HCT116 (cell line): ENCODE data around the gene NASP. TPM values are rescaled to one million over a fixed set of nuclear protein-coding genes. Genes with fewer than 3 reads are reported as not detected.
A peak's percentile ranks its signal among the peaks of the same experiment; 100 is the strongest.

Source experiments
- ATAC-seq: fragments of 200-7000 bp; cut with Tn5 transposase; 2 replicates; pipeline ENCODE4 v1.9.1; 2020; ENCODE audit warnings: mild to moderate bottlenecking, moderate library complexity
- BruUV-seq: library from RNA; stranded (reverse); fragments of 400-500 nt; replicated peaks from 2 replicates; lab custom pipeline; 2021; lab: Mats Ljungman, UMichigan
- CTCF ChIA-PET: fragments of 300-600 bp; sonication (Branson Sonifier 250); formaldehyde crosslinking; loops from one replicate; lab custom pipeline; 2021; ENCODE audit warnings: antibody characterized with exemption; lab: Charles Lee
- POLR2A ChIA-PET: fragments of 300-600, 350-600 bp; sonication (Branson Sonifier 250); formaldehyde crosslinking; loops from one replicate; lab custom pipeline; 2021; ENCODE audit warnings: antibody characterized with exemption; lab: Charles Lee
- RAD21 ChIA-PET, 2 experiments: fragments of 300-600 bp; sonication (Branson Sonifier 250); formaldehyde crosslinking; loops; one replicate each; lab custom pipeline; 2023; ENCODE audit warnings: low total read pairs in 2 of 2; ENCODE audit not compliant: uncharacterized antibody in 2 of 2, unreplicated experiment in 2 of 2, low non-redundant PET in 1 of 2; lab: Charles Lee
- DNase-seq: peaks from one replicate; pipeline ENCODE4 v3.0.0-alpha.2; 2010; ENCODE audit warnings: low read depth, low spot score
- H2AFZ ChIP-seq: fragments of 200-600 bp; shearing (Covaris generic), sonication (generic); 2 replicates; pipeline ENCODE4 v1.6.1; 2017; ENCODE audit warnings: low read depth, mixed run types, mixed read lengths, antibody characterized with exemption, low read length; ENCODE audit not compliant: poor library complexity, severe bottlenecking
- H3K27ac ChIP-seq: 2 replicates; pipeline ENCODE4 v1.5.1; 2012; ENCODE audit warnings: low read depth, low read length
- H3K27me3 ChIP-seq: fragments of 200-600 bp; sonication (generic); 2 replicates; pipeline ENCODE4 v1.6.1; 2016; ENCODE audit warnings: mixed run types, low read length, mixed read lengths; ENCODE audit not compliant: insufficient read depth
- H3K36me3 ChIP-seq, 2 experiments: fragments of 200-500 bp in 1 of 2; fragments of 200-600 bp in 1 of 2; sonication (Bioruptor generic) in 1 of 2; sonication (generic) in 1 of 2; 2 replicates each; pipeline versions ENCODE4 v1.5.1 to v1.6.1; 2014 to 2016; ENCODE audit warnings: low read length in 2 of 2, inconsistent platforms in 1 of 2, mixed read lengths in 1 of 2, mixed run types in 1 of 2; ENCODE audit not compliant: insufficient read depth in 2 of 2, control insufficient read depth in 1 of 2
- H3K4me1 ChIP-seq, 2 experiments: fragments of 200-600 bp in 1 of 2; sonication (generic) in 1 of 2; 2 replicates each; pipeline versions ENCODE4 v1.5.1 to v1.6.1; 2012 to 2017; ENCODE audit warnings: low read length in 2 of 2, inconsistent platforms in 1 of 2, mild to moderate bottlenecking in 1 of 2, mixed read lengths in 1 of 2, mixed run types in 1 of 2, moderate library complexity in 1 of 2; ENCODE audit not compliant: insufficient read depth in 2 of 2, control insufficient read depth in 1 of 2
- H3K4me2 ChIP-seq: fragments of 200-600 bp; sonication (generic); 2 replicates; pipeline ENCODE4 v1.6.1; 2017; ENCODE audit warnings: mixed run types, low read length, mixed read lengths
- H3K4me3 ChIP-seq, 2 experiments: fragments of 200-600 bp in 1 of 2; sonication (generic) in 1 of 2; replicated peaks in 1 of 2; 2 replicates each; pipeline ENCODE4 v1.5.1; 2011 to 2016; ENCODE audit warnings: low read length in 2 of 2, control low read depth in 1 of 2, low read depth in 1 of 2, mild to moderate bottlenecking in 1 of 2, mixed read lengths in 1 of 2, mixed run types in 1 of 2
- H3K79me2 ChIP-seq: fragments of 200-600 bp; sonication (generic); 2 replicates; pipeline ENCODE4 v1.6.1; 2017; ENCODE audit warnings: mild to moderate bottlenecking, mixed run types, low read length, moderate library complexity, mixed read lengths; ENCODE audit not compliant: insufficient read depth
- H3K9ac ChIP-seq: fragments of 200-600 bp; sonication (generic); 2 replicates; pipeline ENCODE4 v1.6.1; 2016; ENCODE audit warnings: low read length, mixed read lengths
- H3K9me2 ChIP-seq: fragments of 200-600 bp; sonication (generic), shearing (Covaris generic); 2 replicates; pipeline ENCODE4 v1.6.1; 2017; ENCODE audit warnings: mixed run types, mild to moderate bottlenecking, moderate library complexity; ENCODE audit not compliant: insufficient read depth
- H3K9me3 ChIP-seq, 2 experiments: fragments of 200-500 bp in 1 of 2; fragments of 200-600 bp in 1 of 2; sonication (Bioruptor generic) in 1 of 2; sonication (generic) in 1 of 2; 2 replicates each; pipeline ENCODE4 v1.6.1; 2014 to 2017; ENCODE audit warnings: low read length in 2 of 2, mixed read lengths in 2 of 2, inconsistent platforms in 1 of 2, low read depth in 1 of 2, mild to moderate bottlenecking in 1 of 2, mixed run types in 1 of 2, moderate library complexity in 1 of 2; ENCODE audit not compliant: control insufficient read depth in 1 of 2, insufficient read depth in 1 of 2
- H4K20me1 ChIP-seq: fragments of 200-600 bp; sonication (generic), shearing (Covaris generic); 2 replicates; pipeline ENCODE4 v1.6.1; 2017; ENCODE audit warnings: mixed run types, mild to moderate bottlenecking, moderate library complexity; ENCODE audit not compliant: insufficient read depth
- CBX3 ChIP-seq: IDR thresholded peaks from 2 replicates; pipeline ENCODE4 v1.6.1; 2012; ENCODE audit warnings: low read depth
- CEBPB ChIP-seq: IDR thresholded peaks from 2 replicates; pipeline ENCODE4 v1.6.1; 2012; ENCODE audit warnings: low read depth
- ELF1 ChIP-seq: IDR thresholded peaks from 2 replicates; pipeline ENCODE4 v1.6.1; 2012; ENCODE audit warnings: low read depth, borderline replicate concordance
- JUND ChIP-seq: IDR thresholded peaks from 2 replicates; pipeline ENCODE4 v1.6.1; 2012
- POLR2A ChIP-seq: IDR thresholded peaks from 2 replicates; pipeline ENCODE4 v1.7.0; 2011; ENCODE audit warnings: borderline replicate concordance; ENCODE audit not compliant: insufficient read depth, insufficient read length; ENCODE audit errors: extremely low read depth
- POLR2AphosphoS5 ChIP-seq: IDR thresholded peaks from 2 replicates; pipeline ENCODE4 v1.6.1; 2011; ENCODE audit warnings: mild to moderate bottlenecking, low read depth, low read length, moderate library complexity
- RAD21 ChIP-seq: IDR thresholded peaks from 2 replicates; pipeline ENCODE4 v1.6.1; 2012; ENCODE audit warnings: low read depth, mild to moderate bottlenecking
- SIN3A ChIP-seq: IDR thresholded peaks from 2 replicates; pipeline ENCODE4 v1.6.1; 2012; ENCODE audit warnings: low read depth
- SP1 ChIP-seq: IDR thresholded peaks from 2 replicates; pipeline ENCODE4 v1.6.1; 2012; ENCODE audit warnings: low read depth
- SRF ChIP-seq: IDR thresholded peaks from 2 replicates; pipeline ENCODE4 v1.6.1; 2012; ENCODE audit warnings: low read depth
- TCF7L2 ChIP-seq: IDR thresholded peaks from 2 replicates; pipeline ENCODE4 v1.7.0; 2011; ENCODE audit warnings: borderline replicate concordance, inconsistent platforms; ENCODE audit not compliant: insufficient read depth, insufficient read length; ENCODE audit errors: extremely low read depth
- YY1 ChIP-seq: IDR thresholded peaks from 2 replicates; pipeline ENCODE4 v1.6.1; 2011; ENCODE audit warnings: low read length, low read depth, moderate library complexity, mild to moderate bottlenecking; ENCODE audit not compliant: insufficient replicate concordance; ENCODE audit errors: extremely low read depth
- ZFX ChIP-seq: fragments of 450-650 bp; IDR thresholded peaks from 2 replicates; pipeline ENCODE4 v1.6.1; 2017
- intact Hi-C: fragments of 100-400 bp; cut with micrococcal nuclease; formaldehyde crosslinking; loops from 2 replicates; pipeline ENCODE4 v1.10.0; 2022
- total RNA-seq: library from RNA; stranded (reverse); gene quantifications from one replicate; pipeline ENCODE4 v1.2.1, GENCODE V29; 2021; ENCODE audit not compliant: unreplicated experiment
- TF ChIP-seq, protein P1 (sequence below): IDR thresholded peaks from 2 replicates; pipeline ENCODE4 v1.6.1; 2012
- TF ChIP-seq, protein P2 (sequence below): IDR thresholded peaks from 2 replicates; pipeline ENCODE4 v1.6.1; 2012; ENCODE audit warnings: low read depth

Gene NASP
- total RNA-seq, 1 experiment from 2014 or later: 185 TPM

GRCh38 chr1:45583264-45583665 lies 576 bp upstream of the NASP start:
- Histone ChIP-seq H3K79me2 (peaks cover 43% of the 10 kb centered on the region), H3K27me3 (no peaks in the 10 kb centered on the region), H3K4me2 (peak overlapping the region; percentile 98), H3K36me3 (peaks cover 0 to 17% of the 10 kb centered on the region in 2 experiments; a peak in 1 of 4 replicates), H3K9ac (peak overlapping the region; percentile 99), H3K27ac (peak overlapping the region; percentile 87), H3K9me3 (no peaks in the 10 kb centered on the region), H3K4me3 (peak overlapping the region; percentile 98 to 99), H3K4me1 (peaks cover 10 to 19% of the 10 kb centered on the region in 2 experiments), H4K20me1 (peaks cover 25% of the 10 kb centered on the region; the same call in 1 of the 2 replicates), H3K9me2 (no peaks in the 10 kb centered on the region), H2AFZ (peak overlapping the region; percentile 97)
- ATAC-seq: peak; percentile 88
- DNase-seq: peak; percentile 95
- ChIA-PET RAD21 (no interaction called here), POLR2A (interaction anchor here (0.6 to 1.8 kb wide), 15 partner anchors 8 to 862 kb away, joined by 3 to 7 read pairs (median 4); partner anchors contain the start of genes CCDC163, HECTD3, MMACHC and PRDX1), CTCF (interaction anchor here (0.9 kb wide), 2 partner anchors 13 to 70 kb away, joined by 3 to 4 read pairs; no protein-coding TSS in a partner anchor)
- TSS peak; percentile 81 for BruUV-seq
- TF ChIP-seq TCF7L2: peak; percentile 6
- no peak for TF ChIP-seq CBX3
- intact Hi-C loops: loop anchor here (10.0 kb wide), 1 partner anchor 302 kb away; no protein-coding TSS in a partner anchor

DNA sequence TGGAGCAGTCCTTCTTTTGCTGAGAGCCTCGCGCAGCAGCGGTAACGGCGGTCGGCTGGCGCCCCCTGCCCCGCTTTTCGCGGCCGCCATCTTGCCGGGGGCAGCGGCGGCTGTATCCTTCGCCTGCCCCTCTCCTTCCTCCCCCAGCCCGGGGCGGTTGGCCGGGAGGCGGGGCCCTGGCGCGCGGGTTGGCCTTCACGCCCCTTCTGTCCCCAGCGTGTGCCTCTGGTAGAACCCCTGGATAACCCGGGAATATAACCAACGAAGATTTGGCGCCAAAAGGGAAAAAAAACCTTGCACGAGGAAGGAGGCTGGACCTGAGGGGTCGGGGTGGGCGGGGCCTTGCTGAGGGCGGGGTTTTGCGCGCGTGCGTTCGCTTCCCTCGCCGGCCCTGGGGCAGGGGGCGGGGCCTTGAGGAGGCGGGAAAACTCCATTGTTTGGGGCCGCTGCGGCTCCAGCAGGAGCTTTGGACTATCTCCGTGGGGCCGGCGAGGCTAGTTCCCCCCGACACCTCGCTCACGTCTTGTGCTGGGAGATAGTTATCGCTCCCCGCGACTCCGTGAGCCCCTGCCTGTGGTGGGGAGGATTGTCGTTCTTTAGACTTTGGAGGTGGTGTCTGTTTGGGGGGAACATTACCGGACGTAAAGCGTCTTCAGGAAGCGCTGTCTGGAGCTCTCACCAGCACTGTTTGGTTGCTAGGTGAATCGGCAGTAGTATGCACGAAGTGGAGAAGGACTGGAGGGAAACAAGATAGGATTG lies 689 bp downstream of the NASP start:
- H3K36me3 ChIP-seq: peaks cover 0 to 17% of the 10 kb centered on the region in 2 experiments; a peak in 1 of 4 replicates
- intact Hi-C loops: loop anchor here (10.0 kb wide), 1 partner anchor 300 kb away; no protein-coding TSS in a partner anchor
- TF ChIP-seq ZFX: no peak
- peak; percentile 70 for TF ChIP-seq YY1
- TF ChIP-seq RAD21: peak; percentile 29; the same call in 1 of the 2 replicates
- TF ChIP-seq SIN3A: peak; percentile 66; the same call in 1 of the 2 replicates
- TF ChIP-seq, protein P1, sequence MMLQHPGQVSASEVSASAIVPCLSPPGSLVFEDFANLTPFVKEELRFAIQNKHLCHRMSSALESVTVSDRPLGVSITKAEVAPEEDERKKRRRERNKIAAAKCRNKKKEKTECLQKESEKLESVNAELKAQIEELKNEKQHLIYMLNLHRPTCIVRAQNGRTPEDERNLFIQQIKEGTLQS: no peak
- no peak for TF ChIP-seq JUND
- TF ChIP-seq CEBPB: no peak
- TF ChIP-seq ELF1: no peak
- TF ChIP-seq POLR2AphosphoS5: no peak
- TF ChIP-seq, protein P2, sequence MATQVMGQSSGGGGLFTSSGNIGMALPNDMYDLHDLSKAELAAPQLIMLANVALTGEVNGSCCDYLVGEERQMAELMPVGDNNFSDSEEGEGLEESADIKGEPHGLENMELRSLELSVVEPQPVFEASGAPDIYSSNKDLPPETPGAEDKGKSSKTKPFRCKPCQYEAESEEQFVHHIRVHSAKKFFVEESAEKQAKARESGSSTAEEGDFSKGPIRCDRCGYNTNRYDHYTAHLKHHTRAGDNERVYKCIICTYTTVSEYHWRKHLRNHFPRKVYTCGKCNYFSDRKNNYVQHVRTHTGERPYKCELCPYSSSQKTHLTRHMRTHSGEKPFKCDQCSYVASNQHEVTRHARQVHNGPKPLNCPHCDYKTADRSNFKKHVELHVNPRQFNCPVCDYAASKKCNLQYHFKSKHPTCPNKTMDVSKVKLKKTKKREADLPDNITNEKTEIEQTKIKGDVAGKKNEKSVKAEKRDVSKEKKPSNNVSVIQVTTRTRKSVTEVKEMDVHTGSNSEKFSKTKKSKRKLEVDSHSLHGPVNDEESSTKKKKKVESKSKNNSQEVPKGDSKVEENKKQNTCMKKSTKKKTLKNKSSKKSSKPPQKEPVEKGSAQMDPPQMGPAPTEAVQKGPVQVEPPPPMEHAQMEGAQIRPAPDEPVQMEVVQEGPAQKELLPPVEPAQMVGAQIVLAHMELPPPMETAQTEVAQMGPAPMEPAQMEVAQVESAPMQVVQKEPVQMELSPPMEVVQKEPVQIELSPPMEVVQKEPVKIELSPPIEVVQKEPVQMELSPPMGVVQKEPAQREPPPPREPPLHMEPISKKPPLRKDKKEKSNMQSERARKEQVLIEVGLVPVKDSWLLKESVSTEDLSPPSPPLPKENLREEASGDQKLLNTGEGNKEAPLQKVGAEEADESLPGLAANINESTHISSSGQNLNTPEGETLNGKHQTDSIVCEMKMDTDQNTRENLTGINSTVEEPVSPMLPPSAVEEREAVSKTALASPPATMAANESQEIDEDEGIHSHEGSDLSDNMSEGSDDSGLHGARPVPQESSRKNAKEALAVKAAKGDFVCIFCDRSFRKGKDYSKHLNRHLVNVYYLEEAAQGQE: no peak
- TF ChIP-seq SRF: no peak
- TF ChIP-seq SP1: no peak; the same call in 1 of the 2 replicates
- no peak for TF ChIP-seq CBX3
- TF ChIP-seq TCF7L2: no peak
- no peak for TF ChIP-seq POLR2A

More for the DNA sequence above, 689 bp downstream of the NASP start:
- H3K9ac ChIP-seq: peak overlapping the region; percentile 99
- no peaks in the 10 kb centered on the region for H3K9me3 ChIP-seq
- ChIA-PET CTCF (no interaction called here), POLR2A (interaction anchor here (1.1 to 1.2 kb wide), 4 partner anchors 9 to 308 kb away, joined by 3 to 4 read pairs (median 3); no protein-coding TSS in a partner anchor), RAD21 (interaction anchor here in 1 of 2 experiments (0.6 kb wide), 1 partner anchor 281 kb away, joined by 7 read pairs; no protein-coding TSS in a partner anchor)
- DNase-seq (peak; percentile 72), ATAC-seq (peak; percentile 58)
- peak overlapping the region; percentile 98 for H3K4me2 ChIP-seq
- H4K20me1 ChIP-seq: peaks cover 25% of the 10 kb centered on the region; the same call in 1 of the 2 replicates
- H3K4me3 ChIP-seq: peak overlapping the region; percentile 98 to 99
- H3K9me2 ChIP-seq: no peaks in the 10 kb centered on the region
- no peaks in the 10 kb centered on the region for H3K27me3 ChIP-seq
- H3K4me1 ChIP-seq: peaks cover 10 to 19% of the 10 kb centered on the region in 2 experiments
- no peak overlapping the region for H2AFZ ChIP-seq
- TSS peak; percentile 64 for BruUV-seq
- peaks cover 55% of the 10 kb centered on the region for H3K79me2 ChIP-seq
- peak overlapping the region; percentile 87 for H3K27ac ChIP-seq
